ENCODE measurements around the gene SLCO1C1. TPM values are rescaled to one million over a fixed set of nuclear protein-coding genes. Genes with fewer than 3 reads are reported as not detected.
A peak's percentile ranks its signal among the peaks of the same experiment; 100 is the strongest.
"Not testable (repeated sequence)": the region's sequence is repeated elsewhere in the genome, so short reads cannot be mapped to it uniquely, and the experiment has no call there.

SLCO1C1 gene
- total RNA-seq, 2 donors from 2014 or later: not detected

DNA sequence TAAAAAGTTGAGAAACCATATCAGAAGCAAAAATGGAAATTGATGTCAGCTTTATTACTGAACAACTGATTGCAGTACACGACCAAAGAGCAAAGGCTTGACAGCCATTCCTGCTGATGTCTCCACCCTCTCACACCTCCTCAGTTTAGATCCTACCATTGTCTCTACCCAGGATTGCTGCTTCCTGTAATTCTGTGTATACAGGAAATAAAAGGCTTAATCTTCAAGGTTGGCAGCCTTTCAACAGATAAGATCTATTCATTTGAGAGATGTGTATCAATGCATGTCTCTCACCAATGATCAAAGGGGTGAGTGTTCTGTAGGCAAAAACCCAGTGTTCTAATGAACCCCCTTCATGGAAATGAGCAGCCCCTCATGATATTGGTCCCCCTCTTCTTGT, 27.0 kb downstream of the SLCO1C1 start:
- no peaks in the 10 kb centered on the region for H3K27me3 Mint-ChIP-seq
- H3K4me1 Mint-ChIP-seq: no peaks in the 10 kb centered on the region
- no peak for DNase-seq
- no peak overlapping the region for H3K27ac Mint-ChIP-seq
- no peaks in the 10 kb centered on the region for H3K36me3 Mint-ChIP-seq (ENCODE audit: low read depth)
- H3K9me3 ChIP-seq (ENCODE audit: control insufficient read depth, low read length, poor library complexity, severe bottlenecking): no peaks in the 10 kb centered on the region
- no peak overlapping the region for H3K4me3 Mint-ChIP-seq
- no peak for ATAC-seq

DNA sequence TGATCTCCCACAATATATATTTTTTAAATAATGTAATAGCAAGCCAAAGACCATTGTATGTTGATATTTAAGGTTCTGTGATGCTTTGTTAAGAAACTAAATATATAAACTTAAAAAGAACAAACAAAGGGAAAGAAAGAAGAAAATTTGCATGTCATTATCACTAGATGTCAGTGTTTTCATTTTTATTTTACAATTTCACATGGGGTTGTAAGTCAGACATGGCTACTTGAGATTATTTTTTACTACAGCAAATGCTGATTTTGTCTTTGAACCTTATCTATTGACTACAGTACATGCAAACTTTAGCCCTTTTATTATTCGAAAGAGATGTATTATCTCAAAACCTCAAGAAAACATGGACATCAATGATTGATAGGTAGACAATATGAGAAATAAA, 36.1 kb downstream of the SLCO1C1 start:
- Mint-ChIP-seq H3K27ac (no peak overlapping the region), H3K27me3 (no peaks in the 10 kb centered on the region), H3K4me3 (no peak overlapping the region), H3K4me1 (no peaks in the 10 kb centered on the region), H3K36me3 (ENCODE audit: low read depth) (no peaks in the 10 kb centered on the region)
- H3K9me3 ChIP-seq (ENCODE audit: control insufficient read depth, low read length, poor library complexity, severe bottlenecking): no peaks in the 10 kb centered on the region
- DNase-seq (no peak), ATAC-seq (no peak)

DNA sequence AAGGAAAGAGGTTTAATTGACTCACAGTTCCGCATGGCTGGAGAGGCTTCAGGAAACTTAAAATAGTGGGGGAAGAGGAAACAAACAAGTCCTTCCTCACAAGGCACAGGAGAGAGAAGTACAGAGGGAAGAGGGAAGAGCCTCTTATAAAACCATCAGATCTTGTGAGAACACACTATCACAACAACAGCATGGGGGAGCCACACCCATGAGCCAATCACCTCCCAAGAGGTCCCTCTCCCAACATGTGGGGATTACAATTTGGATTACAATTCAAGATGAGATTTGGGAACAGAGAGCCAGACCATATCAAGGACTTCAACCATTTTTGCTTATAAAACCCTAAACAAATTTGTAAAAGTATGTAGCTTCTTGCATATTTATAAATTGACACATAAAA, 45.8 kb downstream of the SLCO1C1 start:
- Mint-ChIP-seq H3K36me3 (ENCODE audit: low read depth) (no peaks in the 10 kb centered on the region), H3K4me3 (no peak overlapping the region), H3K4me1 (no peaks in the 10 kb centered on the region), H3K27ac (no peak overlapping the region), H3K27me3 (no peaks in the 10 kb centered on the region)
- no peaks in the 10 kb centered on the region for H3K9me3 ChIP-seq (ENCODE audit: control insufficient read depth, low read length, poor library complexity, severe bottlenecking)
- no peak for DNase-seq
- ATAC-seq: no peak

DNA sequence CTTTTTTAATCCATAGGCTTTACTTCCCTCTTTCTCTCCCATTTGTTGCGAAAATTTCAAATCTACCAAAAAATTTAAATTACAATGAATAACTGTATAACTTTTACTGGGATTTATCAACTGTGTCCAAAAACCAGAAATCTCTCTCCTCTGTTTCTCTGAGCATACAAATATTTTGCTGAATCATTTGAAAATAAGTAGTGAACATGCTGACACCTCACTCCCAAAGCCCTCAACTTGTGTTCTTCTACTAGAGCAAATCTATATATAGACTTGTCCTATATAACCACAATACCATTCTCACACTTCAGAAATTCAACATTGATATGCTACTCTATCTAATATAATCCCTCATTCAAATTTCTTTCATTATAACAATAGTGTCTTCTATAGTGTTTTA, 53.1 kb downstream of the SLCO1C1 start:
- no peak overlapping the region for H3K27ac Mint-ChIP-seq

DNA sequence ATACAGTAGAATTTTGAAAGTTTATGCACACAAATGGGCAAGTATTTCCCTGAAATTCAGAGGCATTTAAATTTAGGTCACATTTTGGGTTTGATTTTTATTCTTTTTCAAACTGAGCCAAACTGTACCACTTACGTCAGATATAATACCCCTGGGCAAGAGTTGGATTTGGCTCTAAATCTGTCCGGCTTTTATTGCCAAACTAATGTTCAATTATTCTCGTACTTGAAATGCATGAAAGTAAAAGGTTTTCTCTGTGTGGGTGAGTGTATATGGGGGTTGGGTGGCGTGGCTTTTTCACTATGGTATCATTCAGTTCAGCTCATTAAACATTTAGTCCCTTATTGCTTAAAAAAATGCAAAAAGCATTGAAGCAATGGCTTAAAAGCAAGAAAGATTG, 55.9 kb downstream of the SLCO1C1 start:
- no peaks in the 10 kb centered on the region for H3K36me3 Mint-ChIP-seq (ENCODE audit: low read depth)
- ATAC-seq (no peak), DNase-seq (no peak)
- H3K4me1 Mint-ChIP-seq: no peaks in the 10 kb centered on the region
- no peaks in the 10 kb centered on the region for H3K27me3 Mint-ChIP-seq
- H3K27ac Mint-ChIP-seq: no peak overlapping the region
- H3K4me3 Mint-ChIP-seq: no peak overlapping the region
- no peaks in the 10 kb centered on the region for H3K9me3 ChIP-seq (ENCODE audit: control insufficient read depth, low read length, poor library complexity, severe bottlenecking)

More for the DNA sequence above, 53.1 kb downstream of the SLCO1C1 start:
- Mint-ChIP-seq H3K36me3 (ENCODE audit: low read depth) (no peaks in the 10 kb centered on the region), H3K27me3 (no peaks in the 10 kb centered on the region), H3K4me3 (no peak overlapping the region), H3K4me1 (no peaks in the 10 kb centered on the region)
- no peak for DNase-seq
- no peak for ATAC-seq
- H3K9me3 ChIP-seq (ENCODE audit: control insufficient read depth, low read length, poor library complexity, severe bottlenecking): no peaks in the 10 kb centered on the region

DNA sequence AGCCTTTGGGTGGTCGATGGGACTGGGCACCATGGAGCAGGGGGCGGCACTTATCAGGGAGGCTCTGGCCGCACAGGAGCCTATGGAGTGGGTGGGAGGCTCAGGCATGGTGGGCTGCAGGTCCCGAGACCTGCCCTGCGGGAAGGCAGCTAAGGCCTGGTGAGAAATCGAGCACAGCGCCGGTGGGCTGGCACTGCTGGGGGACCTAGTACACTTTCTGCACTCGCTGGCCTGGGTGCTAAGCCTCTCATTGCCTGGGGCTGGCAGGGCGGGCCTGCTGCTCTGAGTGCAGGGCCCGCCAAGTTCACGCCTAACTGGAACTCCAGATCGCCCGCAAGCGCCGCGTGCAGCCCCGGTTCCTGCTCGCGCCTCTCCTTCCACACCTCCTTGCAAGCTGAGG, 82.3 kb downstream of the SLCO1C1 start:
- Mint-ChIP-seq H3K4me1 (no peaks in the 10 kb centered on the region), H3K27ac (no peak overlapping the region), H3K27me3 (no peaks in the 10 kb centered on the region), H3K4me3 (no peak overlapping the region), H3K36me3 (ENCODE audit: low read depth) (no peaks in the 10 kb centered on the region)
- H3K9me3 ChIP-seq (ENCODE audit: control insufficient read depth, low read length, poor library complexity, severe bottlenecking): no peaks in the 10 kb centered on the region
- no peak for DNase-seq
- ATAC-seq: no peak

DNA sequence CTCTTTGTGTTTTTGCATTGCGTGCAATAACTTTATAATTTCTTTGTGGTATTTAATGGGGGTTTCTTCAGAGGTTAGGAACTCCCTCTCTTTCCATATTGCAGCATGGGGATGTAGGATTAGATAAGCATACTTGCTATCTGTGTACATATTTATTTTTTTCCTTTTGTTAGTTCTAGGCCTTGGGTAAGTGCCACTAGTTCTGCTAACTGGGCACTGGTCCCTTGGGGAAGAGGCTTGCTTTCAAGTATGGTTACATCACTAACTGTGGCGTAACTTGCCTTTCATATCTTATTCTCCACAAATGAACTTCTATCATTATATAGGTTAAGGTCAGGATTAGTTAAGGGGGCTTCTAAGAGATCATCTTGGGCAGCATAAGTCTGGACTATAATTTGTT, 83.8 kb downstream of the SLCO1C1 start:
- H3K27ac Mint-ChIP-seq: no peak overlapping the region
- no peak for ATAC-seq
- H3K4me3 Mint-ChIP-seq: no peak overlapping the region
- no peaks in the 10 kb centered on the region for H3K36me3 Mint-ChIP-seq (ENCODE audit: low read depth)
- DNase-seq: no peak
- H3K27me3 Mint-ChIP-seq: no peaks in the 10 kb centered on the region
- no peaks in the 10 kb centered on the region for H3K9me3 ChIP-seq (ENCODE audit: control insufficient read depth, low read length, poor library complexity, severe bottlenecking)
- H3K4me1 Mint-ChIP-seq: no peaks in the 10 kb centered on the region

DNA sequence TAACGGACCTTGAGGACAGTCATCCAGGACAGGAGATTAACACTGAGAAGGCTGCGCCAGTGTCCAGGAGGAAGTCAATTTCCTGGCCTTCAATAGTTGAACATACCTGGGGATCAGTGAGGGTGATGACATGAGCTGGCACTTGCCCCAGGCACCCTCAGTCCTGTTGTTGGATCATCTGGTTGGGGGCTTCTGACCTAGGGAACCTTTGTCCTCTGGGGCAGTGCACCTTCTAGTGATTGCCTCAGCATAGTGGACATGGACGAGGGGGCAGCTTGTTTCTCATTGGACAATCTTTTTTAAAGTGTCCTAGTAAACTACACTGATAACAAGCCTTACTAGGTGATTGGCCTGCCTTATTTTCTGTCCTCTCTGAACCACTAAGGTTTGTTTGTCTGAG, 84.8 kb downstream of the SLCO1C1 start:
- H3K4me1 Mint-ChIP-seq; DNase-seq; H3K27ac Mint-ChIP-seq; H3K36me3 Mint-ChIP-seq (ENCODE audit: low read depth); ATAC-seq; H3K27me3 Mint-ChIP-seq; H3K9me3 ChIP-seq (ENCODE audit: control insufficient read depth, low read length, poor library complexity, severe bottlenecking); H3K4me3 Mint-ChIP-seq: not testable (repeated sequence)

DNA sequence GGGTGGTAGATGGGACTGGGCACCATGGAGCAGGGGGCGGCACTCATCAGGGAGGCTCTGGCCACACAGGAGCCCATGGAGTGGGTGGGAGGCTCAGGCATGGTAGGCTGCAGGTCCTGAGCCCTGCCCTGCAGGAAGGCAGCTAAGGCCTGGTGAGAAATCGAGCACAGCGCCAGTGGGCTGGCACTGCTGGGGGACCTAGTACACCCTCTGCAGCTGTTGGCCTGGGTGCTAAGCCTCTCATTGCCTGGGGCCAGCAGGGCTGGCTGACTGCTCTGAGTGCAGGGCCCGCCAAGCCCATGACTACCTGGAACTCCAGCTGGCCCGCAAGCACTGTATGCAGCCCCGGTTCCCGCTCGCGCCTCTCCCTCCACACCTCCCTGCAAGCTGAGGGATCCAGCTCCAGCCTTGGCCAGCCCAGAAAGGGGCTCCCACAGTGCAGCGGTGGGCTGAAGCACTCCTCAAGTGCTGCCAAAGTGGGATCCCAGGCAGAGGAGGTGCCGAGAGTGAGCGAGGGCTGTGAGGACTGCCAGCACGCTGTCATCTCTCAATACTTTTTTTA, 88.7 kb downstream of the SLCO1C1 start:
- DNase-seq; H3K4me1 Mint-ChIP-seq; H3K36me3 Mint-ChIP-seq (ENCODE audit: low read depth); H3K27me3 Mint-ChIP-seq; H3K4me3 Mint-ChIP-seq; H3K9me3 ChIP-seq (ENCODE audit: control insufficient read depth, low read length, poor library complexity, severe bottlenecking); ATAC-seq; H3K27ac Mint-ChIP-seq: not testable (repeated sequence)

DNA sequence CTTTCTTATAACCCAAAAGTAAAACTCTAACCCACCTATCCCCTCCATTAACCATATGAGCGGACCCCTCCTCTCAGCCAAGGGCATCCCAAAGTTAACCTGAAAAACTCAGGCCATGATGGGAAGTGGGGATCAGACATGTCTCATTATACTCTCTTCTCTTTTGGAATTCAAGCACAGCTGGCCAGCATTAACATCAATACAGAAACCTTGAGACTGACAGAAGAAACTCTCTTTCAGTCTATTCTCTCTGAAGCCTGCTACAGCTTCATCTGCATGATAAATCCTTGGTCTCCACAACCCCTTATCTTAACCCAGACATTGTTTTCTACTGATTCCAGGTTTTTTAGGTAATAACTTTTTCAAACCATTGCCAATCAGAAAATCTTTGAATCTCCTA, 97.8 kb downstream of the SLCO1C1 start:
- no peaks in the 10 kb centered on the region for H3K27me3 Mint-ChIP-seq
- DNase-seq (no peak), ATAC-seq (no peak)
- no peaks in the 10 kb centered on the region for H3K36me3 Mint-ChIP-seq (ENCODE audit: low read depth)
- no peak overlapping the region for H3K4me3 Mint-ChIP-seq
- H3K4me1 Mint-ChIP-seq: no peaks in the 10 kb centered on the region
- no peak overlapping the region for H3K27ac Mint-ChIP-seq
- no peaks in the 10 kb centered on the region for H3K9me3 ChIP-seq (ENCODE audit: control insufficient read depth, low read length, poor library complexity, severe bottlenecking)

DNA sequence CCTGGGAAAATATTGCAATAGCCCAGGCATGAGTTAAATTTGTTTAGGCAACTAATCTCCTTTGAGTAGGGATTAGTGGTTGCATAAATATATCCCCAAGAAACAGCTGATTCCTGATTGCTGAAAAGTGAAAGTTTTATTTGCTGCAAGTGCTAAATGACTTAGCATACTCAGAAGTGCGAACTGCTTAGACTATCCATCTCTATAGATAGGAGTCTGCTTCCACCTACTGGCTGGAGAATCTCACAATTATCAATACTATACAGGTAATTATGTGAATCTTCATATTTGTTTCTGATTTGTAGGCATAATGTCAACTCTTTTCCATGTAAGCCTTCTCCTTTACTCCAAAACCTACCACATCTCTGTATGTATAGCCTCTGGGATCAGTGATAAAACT, 103.4 kb downstream of the SLCO1C1 start:
- DNase-seq: no peak
- no peak for ATAC-seq
- no peaks in the 10 kb centered on the region for H3K9me3 ChIP-seq (ENCODE audit: control insufficient read depth, low read length, poor library complexity, severe bottlenecking)
- no peak overlapping the region for H3K4me3 Mint-ChIP-seq
- H3K4me1 Mint-ChIP-seq: no peaks in the 10 kb centered on the region
- H3K36me3 Mint-ChIP-seq (ENCODE audit: low read depth): no peaks in the 10 kb centered on the region
- no peaks in the 10 kb centered on the region for H3K27me3 Mint-ChIP-seq
- H3K27ac Mint-ChIP-seq: no peak overlapping the region

DNA sequence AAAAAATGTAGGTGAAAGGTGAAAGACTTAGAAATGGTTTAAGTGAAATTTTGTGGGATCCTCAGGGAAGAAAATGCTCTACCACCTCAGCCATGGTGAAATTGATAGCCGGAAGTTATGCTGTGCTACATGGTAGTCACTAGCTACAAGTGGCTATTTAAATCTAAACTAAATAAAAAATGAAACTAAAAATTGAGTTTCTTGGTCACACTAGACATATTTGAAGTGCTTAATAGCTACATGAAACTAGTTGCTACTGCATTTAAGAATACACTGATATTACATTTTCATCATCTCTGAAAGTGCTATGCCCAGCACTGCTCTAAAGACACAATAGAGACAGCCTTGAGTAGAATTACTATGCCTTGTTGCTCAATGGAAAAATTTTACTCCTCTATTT, 105.0 kb downstream of the SLCO1C1 start:
- no peak for DNase-seq
- H3K9me3 ChIP-seq (ENCODE audit: control insufficient read depth, low read length, poor library complexity, severe bottlenecking): no peaks in the 10 kb centered on the region
- Mint-ChIP-seq H3K36me3 (ENCODE audit: low read depth) (no peaks in the 10 kb centered on the region), H3K27ac (peak overlapping the region; percentile 1), H3K4me3 (no peak overlapping the region), H3K27me3 (no peaks in the 10 kb centered on the region), H3K4me1 (no peaks in the 10 kb centered on the region)
- no peak for ATAC-seq

DNA sequence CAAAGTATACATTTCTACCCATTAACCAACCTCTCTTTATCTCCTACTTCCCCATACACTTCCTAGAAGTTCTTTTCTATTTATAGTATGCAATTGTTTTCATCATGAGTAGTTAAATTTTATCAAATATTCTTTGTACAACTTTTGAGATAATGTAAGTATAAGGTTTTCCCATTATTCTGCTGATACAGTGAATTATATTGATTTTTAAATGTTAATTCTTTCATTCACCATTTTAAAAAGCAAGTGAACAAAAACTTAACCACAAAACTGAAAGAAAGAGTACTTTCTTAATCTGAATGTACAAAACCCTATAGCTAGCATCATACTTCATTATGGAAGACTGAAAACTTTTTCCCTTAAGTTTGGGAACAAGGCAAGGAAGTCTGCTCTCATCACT, 105.9 kb downstream of the SLCO1C1 start:
- Mint-ChIP-seq H3K4me3 (no peak overlapping the region), H3K27me3 (no peaks in the 10 kb centered on the region), H3K27ac (no peak overlapping the region), H3K36me3 (ENCODE audit: low read depth) (no peaks in the 10 kb centered on the region), H3K4me1 (no peaks in the 10 kb centered on the region)
- no peak for ATAC-seq
- no peaks in the 10 kb centered on the region for H3K9me3 ChIP-seq (ENCODE audit: control insufficient read depth, low read length, poor library complexity, severe bottlenecking)
- no peak for DNase-seq
